GM18519 (cell line): Measurements from ENCODE around the gene KCNMB4.
"Not testable (repeated sequence)": the region's sequence is repeated elsewhere in the genome, so short reads cannot be mapped to it uniquely, and the experiment has no call there.

ENCODE experiments used
- ATAC-seq: cut with Tn5 transposase; IDR thresholded peaks from one replicate; pipeline ENCODE4 v1.9.1; 2021; ENCODE audit warnings: mild to moderate bottlenecking, moderate library complexity; ENCODE audit not compliant: unreplicated experiment, low FRiP score

Gene KCNMB4

GRCh38 chr12:70367258-70368141 is 1.4 kb downstream of the KCNMB4 start:
- no peak for ATAC-seq

GRCh38 chr12:70372881-70373280 is 6.8 kb downstream of the KCNMB4 start:
- ATAC-seq: no peak

- no peak for ATAC-seq
Observed at GRCh38 chr12:70379846-70380245, 13.8 kb downstream of the KCNMB4 start.

- no peak for ATAC-seq
Observed at GRCh38 chr12:70383484-70383883, 17.4 kb downstream of the KCNMB4 start.

- no peak for ATAC-seq
Observed at GRCh38 chr12:70383886-70384285, 17.8 kb downstream of the KCNMB4 start.

GRCh38 chr12:70386771-70387170 is 20.7 kb downstream of the KCNMB4 start:
- ATAC-seq: no peak

- ATAC-seq: no peak
Observed at GRCh38 chr12:70389678-70390077, 23.6 kb downstream of the KCNMB4 start.

- not testable (repeated sequence) for ATAC-seq
Observed at GRCh38 chr12:70392631-70393030, 26.5 kb downstream of the KCNMB4 start.

GRCh38 chr12:70393787-70394499 is 27.9 kb downstream of the KCNMB4 start:
- ATAC-seq: no peak

GRCh38 chr12:70398002-70398401 is 31.9 kb downstream of the KCNMB4 start:
- ATAC-seq: no peak

- ATAC-seq: no peak
Observed at GRCh38 chr12:70398862-70399261, 32.8 kb downstream of the KCNMB4 start.

GRCh38 chr12:70399311-70399710 is 33.2 kb downstream of the KCNMB4 start:
- no peak for ATAC-seq

- no peak for ATAC-seq
Observed at GRCh38 chr12:70400124-70400523, 34.0 kb downstream of the KCNMB4 start.

- no peak for ATAC-seq
Observed at GRCh38 chr12:70402597-70402996, 36.5 kb downstream of the KCNMB4 start.

GRCh38 chr12:70403826-70404225 is 37.7 kb downstream of the KCNMB4 start:
- no peak for ATAC-seq

GRCh38 chr12:70408004-70408790 is 42.1 kb downstream of the KCNMB4 start:
- ATAC-seq: no peak

- ATAC-seq: peak; percentile 60
Observed at GRCh38 chr12:70415987-70416386, 49.9 kb downstream of the KCNMB4 start.

GRCh38 chr12:70417121-70417520 is 51.0 kb downstream of the KCNMB4 start:
- no peak for ATAC-seq

- ATAC-seq: no peak
Observed at GRCh38 chr12:70418101-70418500, 52.0 kb downstream of the KCNMB4 start.

- no peak for ATAC-seq
Observed at GRCh38 chr12:70422631-70423030, 56.5 kb downstream of the KCNMB4 start.

- no peak for ATAC-seq
Observed at GRCh38 chr12:70426620-70427019, 60.5 kb downstream of the KCNMB4 start.
